GM10847 (cell line): ENCODE data around the gene PARD3.

Experiments
- POLR2A ChIP-seq: IDR thresholded peaks from 2 replicates; pipeline ENCODE4 v1.6.1; 2011; ENCODE audit not compliant: insufficient read length; ENCODE audit errors: extremely low read depth

PARD3 gene

DNA sequence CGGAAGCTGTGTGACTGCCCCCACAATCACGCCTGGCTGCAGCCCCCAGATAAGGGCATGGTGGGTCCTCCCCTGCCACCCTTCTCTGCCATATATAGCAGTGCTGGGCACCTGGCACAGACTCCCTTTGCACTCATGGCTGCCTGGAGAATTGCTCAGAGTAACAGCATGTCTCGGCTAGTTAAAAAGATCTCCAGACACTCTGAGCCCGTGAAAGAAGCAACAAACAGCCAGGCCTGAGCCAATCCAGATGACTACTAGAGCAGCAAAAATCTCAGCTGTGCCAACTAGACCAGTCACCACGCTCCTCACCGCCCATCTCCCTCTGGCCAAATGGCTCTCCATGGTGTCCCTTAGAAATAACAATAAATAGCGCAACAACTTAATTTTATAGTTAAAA, 71.3 kb downstream of the PARD3 start:
- TF ChIP-seq POLR2A: no peak

GRCh38 chr10:34742456-34742855, 72.6 kb downstream of the PARD3 start:
- no peak for TF ChIP-seq POLR2A

- TF ChIP-seq POLR2A: no peak
Measured at GRCh38 chr10:34740321-34740720, 74.8 kb downstream of the PARD3 start.

DNA sequence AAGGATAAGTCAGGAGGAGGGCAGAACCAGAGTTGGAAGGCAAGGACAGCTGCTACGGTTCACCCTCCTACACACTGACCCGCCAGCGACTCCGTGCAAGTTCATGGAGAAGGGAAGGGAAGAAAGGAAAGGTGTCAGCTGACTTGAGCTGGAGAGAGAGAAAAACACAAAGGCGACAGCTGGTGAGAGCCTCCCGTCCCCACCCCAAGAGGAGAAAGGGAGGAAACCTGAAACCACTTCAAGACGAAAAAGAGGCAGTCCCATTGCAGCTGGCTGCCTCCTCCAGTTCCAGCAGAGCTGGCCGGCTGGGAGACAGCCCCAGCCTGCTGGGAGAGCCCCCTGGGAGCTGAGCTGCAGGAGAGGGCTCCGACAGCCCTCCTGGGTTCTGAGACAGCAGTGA, 75.2 kb downstream of the PARD3 start:
- no peak for TF ChIP-seq POLR2A

DNA sequence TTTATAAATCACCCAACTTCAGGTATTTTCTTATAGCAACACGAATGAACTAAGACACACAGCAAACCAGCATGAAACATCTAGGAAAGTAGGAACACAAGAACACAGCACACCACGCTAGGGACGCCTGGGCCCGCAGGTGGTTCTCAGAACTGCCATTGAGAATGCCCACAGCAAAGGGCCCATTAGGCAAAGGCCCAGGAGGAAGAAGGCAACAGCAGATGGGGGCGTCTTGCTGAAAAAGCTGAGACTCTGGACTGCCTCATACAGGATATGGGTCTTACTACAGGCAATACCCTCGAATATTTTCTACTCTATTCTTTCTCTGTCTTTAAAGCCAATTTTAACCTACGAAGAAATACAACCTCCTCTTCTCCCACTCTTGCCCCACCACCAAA, 77.3 kb downstream of the PARD3 start:
- TF ChIP-seq POLR2A: no peak

DNA sequence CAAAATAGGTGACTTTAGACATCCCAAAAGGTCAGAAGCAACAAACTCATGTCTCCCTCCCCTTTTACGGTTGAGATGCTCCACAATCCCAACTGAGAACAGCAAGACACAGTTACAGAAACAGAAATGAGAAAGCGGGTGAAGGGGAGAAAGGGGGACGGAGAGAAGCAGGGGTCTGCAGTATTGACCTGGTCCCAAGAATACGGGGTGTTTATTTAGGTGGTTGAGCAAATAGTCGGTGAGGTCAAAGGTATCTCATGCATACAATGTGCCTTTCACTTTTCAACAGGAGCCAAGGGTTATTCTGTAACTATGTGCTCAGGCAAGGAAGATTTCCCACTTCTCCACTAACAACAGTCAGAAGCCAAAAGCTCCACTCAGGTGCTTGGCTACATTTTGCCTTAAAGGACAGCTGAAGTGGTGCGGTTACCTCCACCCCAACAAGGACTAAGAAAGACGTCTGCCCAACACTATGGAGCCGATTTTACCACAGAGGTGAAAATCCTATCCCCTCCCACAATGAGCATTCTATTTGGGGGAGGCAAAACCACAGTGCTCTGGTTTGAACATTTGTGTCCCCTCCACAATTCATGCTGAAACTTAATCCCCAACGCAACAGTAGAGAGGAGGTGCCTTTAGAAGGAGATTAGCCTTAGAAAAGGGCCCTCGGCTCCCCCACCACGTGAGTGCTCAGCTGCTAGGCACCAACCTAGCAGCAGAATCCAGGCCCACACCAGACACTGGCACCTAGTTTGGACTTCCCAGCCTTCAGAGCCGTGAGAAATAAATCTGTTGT, 77.9 kb downstream of the PARD3 start:
- no peak for TF ChIP-seq POLR2A

- TF ChIP-seq POLR2A: no peak
Measured at GRCh38 chr10:34734918-34735317, 80.2 kb downstream of the PARD3 start.

DNA sequence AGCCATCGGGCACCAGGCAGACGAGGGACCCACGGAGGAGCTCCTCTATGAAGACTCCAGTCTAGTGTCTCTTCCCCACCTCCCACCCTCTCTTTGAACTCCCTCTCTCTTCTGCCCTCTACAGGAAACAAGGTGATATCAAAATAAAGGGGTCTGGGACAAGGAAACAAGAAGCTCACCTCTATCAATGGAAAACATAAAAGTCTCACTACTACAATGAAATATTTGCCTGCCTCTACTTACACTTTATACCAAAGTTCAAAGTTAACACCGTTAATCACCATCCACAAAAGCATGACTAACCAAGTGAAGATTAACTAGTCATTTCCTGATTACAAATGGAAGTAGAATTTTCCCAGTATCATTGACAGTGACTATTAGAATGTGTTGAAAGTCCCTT, 82.2 kb downstream of the PARD3 start:
- TF ChIP-seq POLR2A: no peak

DNA sequence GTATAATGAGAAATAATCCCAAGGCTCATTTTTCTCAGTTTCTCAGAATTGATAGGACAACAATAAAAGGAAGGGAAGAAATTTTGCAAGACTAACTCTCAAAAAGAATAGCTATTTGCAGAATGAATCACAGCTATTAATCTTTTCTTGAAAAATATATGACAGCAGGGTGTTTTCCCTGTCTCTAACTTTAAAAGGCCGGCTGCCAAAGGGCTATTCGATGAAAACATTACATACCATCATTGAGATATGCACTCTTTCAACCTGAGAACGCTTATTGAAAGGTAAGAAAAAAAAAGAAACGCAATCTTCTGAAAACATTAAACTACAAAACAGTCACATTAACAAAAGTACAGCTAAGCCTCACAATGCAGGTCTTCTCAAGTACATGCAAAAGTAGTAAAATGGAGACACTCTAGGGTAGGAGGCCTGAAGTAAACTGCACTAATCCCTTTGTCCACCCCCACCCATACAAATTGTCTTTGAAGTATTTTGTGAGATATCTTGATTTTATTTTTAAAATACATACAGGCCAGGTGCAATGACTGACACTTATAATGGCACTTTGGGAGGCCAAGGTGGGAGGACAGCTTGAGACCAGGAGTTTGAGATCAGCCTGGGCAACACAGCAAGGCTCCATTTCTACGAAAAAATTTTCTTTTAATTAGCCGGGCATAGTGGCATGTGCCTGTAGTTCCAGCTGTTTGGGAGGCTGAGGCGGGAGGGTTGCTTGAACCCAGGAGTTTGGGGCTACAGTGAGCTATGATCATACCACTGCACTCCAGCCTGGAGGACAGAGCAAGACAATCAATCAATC, 83.0 kb downstream of the PARD3 start:
- no peak for TF ChIP-seq POLR2A

- no peak for TF ChIP-seq POLR2A
Measured at GRCh38 chr10:34731213-34731612, 83.9 kb downstream of the PARD3 start.

DNA sequence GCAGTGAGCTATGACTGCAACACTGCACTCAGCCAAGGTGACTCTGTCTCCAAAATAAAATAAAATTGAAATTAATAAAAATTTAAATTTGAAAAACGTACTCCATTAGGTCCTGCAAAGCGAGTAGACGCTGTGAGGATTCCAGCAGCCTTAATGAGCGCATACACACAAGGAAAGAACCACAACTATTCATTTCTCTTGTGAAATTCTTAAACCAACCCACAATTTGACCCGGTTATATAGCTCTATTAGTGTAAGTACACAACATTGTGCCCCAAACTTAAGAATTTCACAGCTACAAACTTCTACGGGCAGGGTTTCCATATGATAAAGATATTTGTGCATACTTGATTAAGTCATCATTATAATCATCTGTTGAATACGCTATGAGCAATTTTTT, 84.4 kb downstream of the PARD3 start:
- no peak for TF ChIP-seq POLR2A

DNA sequence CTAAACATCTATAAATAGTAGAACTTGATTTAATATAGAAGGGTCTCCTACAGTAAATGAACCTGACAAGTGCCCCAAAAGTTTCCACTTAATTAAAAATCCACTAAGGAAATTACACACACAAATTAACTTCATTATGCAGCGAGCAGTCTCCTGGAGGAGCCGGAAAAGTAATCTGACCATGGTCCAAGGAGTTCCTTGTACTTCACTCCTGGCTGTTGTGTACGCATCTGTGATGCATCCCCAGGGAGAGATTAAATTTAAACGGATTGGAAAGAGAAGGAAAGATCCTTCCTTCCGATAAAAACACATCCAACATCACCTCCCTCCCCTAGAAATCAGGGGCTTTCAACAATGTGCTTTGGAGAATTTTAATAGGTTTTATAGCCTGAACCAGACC, 85.5 kb downstream of the PARD3 start:
- no peak for TF ChIP-seq POLR2A

- no peak for TF ChIP-seq POLR2A
Measured at GRCh38 chr10:34728361-34728760, 86.7 kb downstream of the PARD3 start.

- TF ChIP-seq POLR2A: no peak
Measured at GRCh38 chr10:34727595-34728033, 87.5 kb downstream of the PARD3 start.

DNA sequence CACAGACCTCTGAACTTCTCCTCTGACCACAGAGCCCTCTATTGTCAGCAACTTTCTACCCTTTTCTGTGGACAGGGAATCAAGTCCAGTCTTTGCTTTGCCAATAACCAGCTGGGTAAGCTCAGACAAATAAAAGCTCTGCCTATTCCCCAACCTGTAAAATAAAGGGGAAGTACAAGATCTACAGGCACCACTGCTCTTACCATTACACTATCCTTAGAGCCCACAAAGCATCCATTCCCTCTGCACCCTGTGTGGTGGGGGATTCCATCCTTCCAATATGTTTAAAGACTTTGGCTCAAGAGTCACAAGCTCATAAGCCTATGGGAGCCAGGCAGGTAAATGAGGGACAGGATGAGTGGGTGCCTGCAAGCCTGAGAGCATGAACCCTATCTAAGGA, 88.2 kb downstream of the PARD3 start:
- TF ChIP-seq POLR2A: no peak

DNA sequence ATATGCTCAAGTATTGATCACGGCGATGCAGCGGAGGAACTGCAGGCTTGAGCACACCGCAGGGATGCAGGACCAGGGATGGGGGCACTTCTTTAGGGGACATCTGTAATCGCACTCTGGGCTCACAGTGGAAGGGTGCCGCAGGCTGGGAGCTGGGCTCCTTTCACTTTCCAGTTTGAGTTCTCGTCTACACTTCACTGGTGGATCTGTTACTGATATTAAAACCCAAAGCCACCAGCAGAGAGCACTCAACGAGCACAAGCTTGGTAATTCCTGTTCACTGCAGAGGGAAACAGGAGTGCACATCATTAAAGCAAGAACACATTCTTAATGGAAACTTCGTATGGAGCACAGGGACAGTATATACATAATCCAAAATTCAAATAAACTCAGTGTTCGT, 91.3 kb downstream of the PARD3 start:
- TF ChIP-seq POLR2A: no peak

GRCh38 chr10:34722404-34722803, 92.7 kb downstream of the PARD3 start:
- no peak for TF ChIP-seq POLR2A

DNA sequence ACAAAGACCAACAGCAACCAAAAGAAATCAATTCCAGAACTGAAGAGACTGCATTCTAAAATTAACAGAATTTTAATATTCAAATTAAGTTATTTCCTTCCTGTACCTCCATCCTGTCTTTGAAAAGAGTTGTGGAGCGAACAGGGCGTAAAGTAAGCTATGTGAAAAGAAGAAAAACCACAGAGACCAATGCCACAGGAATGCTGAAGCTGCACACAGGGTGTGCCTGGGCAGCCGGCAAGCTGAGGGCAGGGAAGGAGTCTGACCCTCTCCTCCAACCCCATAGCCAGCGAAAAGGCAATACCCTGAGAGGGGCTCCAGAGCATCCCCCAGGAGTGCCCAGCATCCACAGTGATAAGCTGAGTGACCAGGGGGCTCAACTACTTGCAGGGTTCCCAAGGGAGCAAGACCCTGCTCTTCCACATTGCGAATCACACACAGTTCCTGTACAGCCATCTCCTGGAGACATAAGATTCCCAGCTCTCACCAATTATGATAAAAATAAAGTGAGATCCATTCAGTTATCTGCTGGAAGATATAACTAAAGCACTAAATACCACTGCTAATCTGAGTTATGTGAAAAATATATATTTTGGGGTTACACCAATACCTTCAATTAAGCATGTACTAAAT, 93.8 kb downstream of the PARD3 start:
- TF ChIP-seq POLR2A: no peak
